Ureter (tissue), 1 donor: ENCODE results near the gene ABCC12. TPM values are rescaled to one million over a fixed set of nuclear protein-coding genes. Genes with fewer than 3 reads are reported as not detected.

Experiments used
- DNase-seq: peaks from one replicate; pipeline ENCODE4 v3.0.0-alpha.2; 2020; ENCODE audit warnings: low spot score
- total RNA-seq: library from RNA; stranded (reverse); gene quantifications from one replicate; pipeline ENCODE4 v1.2.4, GENCODE V29; 2023
- donor health status: DM: yes; HTN: yes; CAD: no.

Gene ABCC12
- total RNA-seq, 1 donor from 2014 or later: not detected

DNA sequence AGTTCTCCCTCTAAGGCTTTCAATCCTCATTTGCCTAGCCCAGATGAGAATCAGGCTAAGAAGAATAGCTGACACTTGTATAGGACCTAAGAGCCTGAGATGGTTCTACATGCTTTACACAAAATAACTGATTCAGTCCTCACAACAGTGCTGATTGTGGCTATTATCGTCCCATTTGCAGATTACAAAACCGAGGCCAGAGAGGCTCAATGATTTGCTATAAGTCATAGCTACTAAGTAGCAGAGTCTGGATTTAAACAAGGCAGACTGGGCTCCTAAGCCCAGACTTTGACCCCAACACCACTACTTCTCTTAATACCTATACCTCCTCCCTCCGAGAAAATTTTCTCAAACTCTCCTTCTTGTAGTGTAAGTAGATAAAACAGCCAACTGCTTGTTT, 23.1 kb downstream of the ABCC12 start:
- no peak for DNase-seq

DNA sequence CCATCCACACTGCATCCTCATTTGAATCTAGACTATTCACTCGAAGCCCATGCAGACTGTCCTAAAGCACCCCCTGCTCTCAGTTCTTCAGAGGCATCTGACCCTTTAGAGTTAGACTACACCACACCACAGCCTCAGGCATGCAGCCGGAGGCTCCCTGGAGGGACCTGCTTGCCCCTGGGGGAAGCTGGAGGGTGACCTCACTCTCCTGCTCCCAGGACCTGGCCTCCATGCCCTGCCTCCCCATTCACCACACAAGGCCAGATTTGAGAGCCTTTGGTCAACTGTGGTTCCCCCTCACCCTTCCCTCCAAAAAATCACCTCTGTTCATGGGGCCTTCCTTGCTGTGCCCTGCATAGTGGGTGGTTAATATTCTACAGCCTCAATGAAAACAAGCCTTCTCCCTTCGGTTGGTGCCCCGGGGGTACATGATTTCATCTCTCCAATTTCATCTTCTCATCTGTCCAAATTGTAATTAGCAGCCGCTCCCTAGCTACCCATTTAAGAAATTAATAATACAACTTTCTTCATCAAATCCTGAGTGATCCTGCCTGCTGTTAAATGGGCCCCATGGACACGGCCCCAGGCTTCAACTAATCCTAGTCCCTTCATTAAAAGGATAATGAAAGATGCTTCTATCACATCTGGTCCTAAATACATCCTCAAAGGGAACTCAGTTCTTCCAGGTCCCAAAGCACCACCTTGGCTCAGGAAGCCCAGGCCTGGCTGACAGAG, 24.4 kb downstream of the ABCC12 start:
- DNase-seq: no peak

DNA sequence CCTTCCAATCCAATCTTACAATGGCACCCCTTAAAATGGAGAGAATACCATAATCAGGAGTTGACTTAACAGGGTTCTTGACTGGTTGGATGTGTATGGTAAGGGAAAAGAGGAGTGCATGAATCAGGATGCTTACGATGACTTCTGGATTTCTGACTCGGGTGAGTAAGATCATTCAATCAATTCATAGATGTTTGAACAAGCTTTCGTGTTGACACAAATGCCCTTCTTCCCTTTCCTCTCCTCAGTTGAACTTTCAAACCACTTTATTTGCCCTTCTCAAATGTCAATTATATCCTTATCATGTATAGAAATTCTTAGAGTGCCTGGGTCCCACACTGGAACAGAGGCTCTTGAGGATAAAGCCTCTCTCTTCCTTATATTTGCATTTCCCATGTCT, 25.9 kb downstream of the ABCC12 start:
- no peak for DNase-seq

GRCh38 chr16:48128769-48129168, 27.0 kb downstream of the ABCC12 start:
- no peak for DNase-seq

- no peak for DNase-seq
Observed at GRCh38 chr16:48126801-48127644, 28.8 kb downstream of the ABCC12 start.

DNA sequence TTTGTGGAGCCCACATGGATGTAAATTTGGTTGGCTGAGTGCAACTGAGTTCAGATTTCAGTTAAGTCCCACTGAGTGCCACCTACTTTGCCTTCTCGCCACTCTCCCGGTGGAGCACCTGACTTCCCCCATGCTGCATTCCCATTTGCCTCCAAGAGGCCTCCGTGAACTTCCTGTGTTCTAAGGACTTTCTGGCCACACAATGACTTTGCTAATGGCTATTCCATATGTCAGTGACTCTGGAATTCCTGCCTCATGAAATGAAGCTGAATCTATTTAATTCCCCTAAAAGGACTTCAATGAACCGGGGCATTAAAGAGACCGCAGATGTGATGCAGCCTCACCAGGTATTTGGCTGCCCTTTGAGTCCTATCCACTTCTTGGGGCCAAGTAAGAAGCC, 29.9 kb downstream of the ABCC12 start:
- DNase-seq: no peak

- no peak for DNase-seq
Observed at GRCh38 chr16:48124266-48124665, 31.5 kb downstream of the ABCC12 start.

DNA sequence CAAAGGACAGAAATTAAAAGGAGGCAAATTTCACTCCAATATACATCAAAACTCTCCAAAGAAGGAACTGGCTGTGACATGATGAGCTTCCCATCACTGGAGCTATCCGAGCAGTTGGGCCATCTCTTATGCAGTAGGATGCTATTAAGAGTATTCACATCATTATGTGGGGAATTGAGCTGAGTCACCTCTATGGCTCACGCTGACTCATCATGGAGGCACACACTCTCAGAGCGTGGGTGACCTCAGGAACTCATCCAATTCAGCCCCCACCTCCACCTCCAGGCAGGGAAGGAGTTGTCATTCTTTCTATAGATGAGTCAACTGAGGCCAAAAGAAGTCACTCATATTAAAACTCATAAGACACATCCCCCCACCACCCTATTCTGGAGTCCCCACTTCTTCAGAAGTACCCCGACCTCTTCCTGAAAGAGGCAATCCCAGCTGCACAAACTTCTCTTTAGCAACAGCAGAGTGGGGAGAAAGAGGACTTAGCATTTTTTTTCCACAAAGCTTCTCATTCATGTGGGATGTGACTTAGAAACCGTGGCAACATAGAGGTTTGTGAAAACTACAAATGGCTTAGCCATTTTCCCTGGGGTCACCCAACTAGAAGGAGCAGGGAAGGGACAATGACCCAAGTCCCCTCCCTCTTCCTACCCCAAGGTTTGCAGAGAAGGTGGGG, 32.5 kb downstream of the ABCC12 start:
- no peak for DNase-seq

GRCh38 chr16:48121276-48121675, 34.5 kb downstream of the ABCC12 start:
- no peak for DNase-seq

DNA sequence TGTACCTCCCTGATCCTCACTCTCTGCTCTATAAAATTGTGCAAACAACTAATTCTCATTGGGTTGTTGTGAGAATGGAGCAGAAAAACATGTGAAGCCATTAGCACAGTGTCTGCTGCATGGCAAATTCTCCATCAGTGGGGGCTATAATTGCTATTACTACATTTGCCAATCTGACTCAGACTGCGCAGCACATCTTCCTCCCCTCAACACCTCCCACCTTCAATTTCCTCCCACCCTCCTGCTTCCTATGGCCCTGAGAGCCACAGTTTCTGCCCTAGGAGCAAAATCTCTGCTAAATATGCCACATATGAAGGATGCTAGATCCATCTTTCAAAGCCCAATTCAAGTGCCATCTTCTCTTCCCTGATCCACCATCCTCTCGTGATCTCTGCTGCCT, 37.0 kb downstream of the ABCC12 start:
- DNase-seq: no peak

GRCh38 chr16:48117217-48118105, 38.3 kb downstream of the ABCC12 start:
- no peak for DNase-seq

DNA sequence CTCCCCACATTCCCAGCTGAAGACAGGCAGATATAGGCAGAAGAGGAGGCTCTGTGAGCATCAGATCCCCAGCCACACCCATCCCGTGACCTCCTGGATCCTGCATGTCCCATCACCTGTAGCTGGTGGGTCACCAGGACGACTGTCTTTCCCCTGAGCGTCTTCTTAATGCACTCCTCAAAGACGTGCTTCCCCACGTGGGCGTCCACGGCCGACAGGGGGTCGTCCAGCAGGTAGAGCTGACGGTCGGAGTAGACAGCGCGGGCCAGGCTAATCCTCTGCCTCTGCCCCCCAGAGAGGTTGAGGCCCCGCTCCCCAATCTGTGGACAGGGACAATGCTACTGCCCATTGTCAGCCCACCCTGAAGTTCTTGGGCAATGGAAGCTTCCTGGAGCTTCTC, 40.5 kb downstream of the ABCC12 start:
- no peak for DNase-seq

DNA sequence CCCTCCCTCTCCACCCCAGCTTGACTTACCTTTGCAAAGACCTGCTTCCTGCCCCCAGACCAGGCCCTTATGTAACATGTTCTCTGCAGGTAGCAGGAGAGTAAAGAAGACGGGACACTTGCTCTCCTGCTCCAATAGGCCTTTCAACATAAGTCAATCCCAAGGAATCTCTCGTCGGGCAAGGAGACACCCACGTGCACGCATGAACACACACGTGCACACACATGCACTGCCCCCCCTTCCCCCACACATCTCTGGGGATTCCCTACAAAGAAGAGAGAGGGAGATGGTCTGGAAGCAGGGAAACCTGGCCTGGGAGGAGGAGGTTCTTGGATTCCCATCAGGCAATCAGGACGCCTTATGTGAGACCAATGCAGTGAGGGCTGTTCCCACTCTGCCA, 41.4 kb downstream of the ABCC12 start:
- no peak for DNase-seq

- no peak for DNase-seq
Observed at GRCh38 chr16:48113471-48113870, 42.3 kb downstream of the ABCC12 start.

GRCh38 chr16:48113001-48113400, 42.8 kb downstream of the ABCC12 start:
- DNase-seq: no peak

DNA sequence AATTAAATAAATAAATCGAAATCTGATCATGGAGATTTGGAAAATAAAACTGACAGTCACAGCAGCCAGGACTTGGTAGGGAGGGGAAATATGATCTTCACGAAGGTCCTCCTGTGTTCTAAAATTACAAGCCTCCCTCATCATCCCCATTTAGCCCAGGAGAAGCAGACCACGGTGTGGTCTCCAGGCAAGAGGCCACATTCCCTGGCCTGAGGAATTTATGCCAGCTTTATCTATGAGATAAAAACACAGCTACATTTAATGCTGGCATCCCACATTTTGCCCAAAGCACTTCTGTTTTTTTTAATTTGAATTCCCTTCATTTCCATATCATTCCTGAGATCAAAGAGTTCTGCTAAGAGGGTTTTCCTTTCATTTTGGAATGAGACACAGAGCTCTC, 43.2 kb downstream of the ABCC12 start:
- DNase-seq: no peak

GRCh38 chr16:48110982-48111381, 44.8 kb downstream of the ABCC12 start:
- DNase-seq: no peak

- no peak for DNase-seq
Observed at GRCh38 chr16:48110000-48110399, 45.8 kb downstream of the ABCC12 start.

DNA sequence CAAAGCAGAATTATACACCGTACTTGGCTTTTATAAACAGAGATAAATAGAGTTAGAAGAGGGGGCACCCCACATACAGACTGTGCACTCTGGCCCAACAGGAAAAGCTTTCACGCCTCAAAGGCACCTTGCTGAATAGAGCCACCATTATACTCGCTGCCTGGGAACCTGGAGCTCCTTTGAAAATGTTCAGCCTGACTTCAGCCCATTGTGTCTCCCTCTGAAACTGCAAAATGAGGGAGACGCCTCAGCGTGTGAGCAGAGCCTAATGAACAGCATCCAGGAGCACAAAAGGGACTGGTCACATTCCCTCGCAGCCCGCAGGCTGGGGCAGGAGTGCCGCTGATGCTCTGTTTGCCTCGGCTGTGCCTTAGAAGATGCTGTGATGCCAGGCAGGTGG, 46.3 kb downstream of the ABCC12 start:
- no peak for DNase-seq

DNA sequence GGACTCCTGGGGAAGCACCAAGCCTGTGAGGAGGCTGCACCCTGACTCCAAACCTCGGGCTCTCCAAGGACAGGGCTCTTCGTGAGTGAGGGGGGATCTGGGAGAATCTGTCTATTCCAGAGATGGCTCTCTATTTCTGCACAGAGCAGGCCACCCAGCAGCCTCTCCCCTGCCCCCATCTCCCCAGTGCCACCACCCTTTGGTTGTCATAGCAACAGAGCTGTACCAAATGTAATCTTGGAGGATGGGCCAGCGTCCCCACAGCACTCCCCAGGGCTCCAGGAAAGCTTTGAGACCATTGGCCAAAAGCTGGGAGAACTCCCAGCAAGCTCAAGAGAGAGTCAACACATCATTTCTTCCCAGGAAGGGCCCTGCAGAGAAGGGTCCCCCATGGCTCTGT, 49.3 kb downstream of the ABCC12 start:
- DNase-seq: no peak
